GM12878 (cell line): ENCODE data around the gene EIF4EBP2. TPM values are rescaled to one million over a fixed set of nuclear protein-coding genes. Genes with fewer than 3 reads are reported as not detected.

Source experiments
- BCL11A ChIP-seq: IDR thresholded peaks from 2 replicates; pipeline ENCODE4 v1.6.1; 2011; ENCODE audit warnings: low read depth, low read length
- CBFB ChIP-seq: IDR thresholded peaks from 2 replicates; pipeline ENCODE4 v1.6.1; 2016; ENCODE audit warnings: antibody characterized with exemption, low read depth
- CHD2 ChIP-seq: IDR thresholded peaks from 2 replicates; pipeline ENCODE4 v1.6.1; 2011; ENCODE audit warnings: low read depth, low read length, improper control_type of control experiment, borderline replicate concordance
- ESRRA ChIP-seq: IDR thresholded peaks from 2 replicates; pipeline ENCODE4 v1.6.1; 2012; ENCODE audit warnings: mild to moderate bottlenecking, low read length, improper control_type of control experiment
- GABPA ChIP-seq: IDR thresholded peaks from 2 replicates; pipeline ENCODE4 v1.6.1; 2014; ENCODE audit warnings: antibody characterized with exemption, low read depth, mild to moderate bottlenecking, inconsistent platforms
- GATAD2B ChIP-seq: fragments of 450-650 bp; conservative IDR thresholded peaks from 2 replicates; pipeline ENCODE4 v1.6.1; 2017; ENCODE audit warnings: low read depth, mild to moderate bottlenecking, moderate library complexity
- HDAC2 ChIP-seq: fragments of 200-600 bp; sonication (generic); IDR thresholded peaks from 2 replicates; pipeline ENCODE4 v1.6.1; 2017
- MEF2A ChIP-seq: IDR thresholded peaks from 2 replicates; pipeline ENCODE4 v1.6.1; 2011; ENCODE audit warnings: low read depth, mild to moderate bottlenecking, low read length, moderate library complexity; ENCODE audit not compliant: insufficient read depth
- NBN ChIP-seq: fragments of 450-650 bp; IDR thresholded peaks from 2 replicates; pipeline ENCODE4 v1.6.1; 2016
- NFIC ChIP-seq: IDR thresholded peaks from 2 replicates; pipeline ENCODE4 v1.6.1; 2012; ENCODE audit warnings: low read depth, mild to moderate bottlenecking, inconsistent platforms, low read length, moderate library complexity
- NFYB ChIP-seq: IDR thresholded peaks from 2 replicates; pipeline ENCODE4 v1.6.1; 2011; ENCODE audit warnings: low read depth, mild to moderate bottlenecking, low read length, improper control_type of control experiment, moderate library complexity; ENCODE audit not compliant: insufficient read depth
- NR2F1 ChIP-seq: fragments of 450-650 bp; conservative IDR thresholded peaks from 2 replicates; pipeline ENCODE4 v1.6.1; 2017; ENCODE audit warnings: mild to moderate bottlenecking
- PAX8 ChIP-seq: fragments of 450-650 bp; IDR thresholded peaks from 2 replicates; pipeline ENCODE4 v1.6.1; 2017; ENCODE audit warnings: mild to moderate bottlenecking, moderate library complexity
- SPI1 ChIP-seq: IDR thresholded peaks from 2 replicates; pipeline ENCODE4 v1.6.1; 2011; ENCODE audit warnings: low read depth, mild to moderate bottlenecking, low read length, moderate library complexity, borderline replicate concordance; ENCODE audit not compliant: insufficient read depth
- SREBF2 ChIP-seq: IDR thresholded peaks from 2 replicates; pipeline ENCODE4 v1.6.1; 2012; ENCODE audit warnings: mild to moderate bottlenecking, low read length
- WRNIP1 ChIP-seq: IDR thresholded peaks from 2 replicates; pipeline ENCODE4 v1.6.1; 2011; ENCODE audit warnings: low read depth, low read length, improper control_type of control experiment, borderline replicate concordance
- YBX1 ChIP-seq: fragments of 450-650 bp; IDR thresholded peaks from 2 replicates; pipeline ENCODE4 v1.6.1; 2016; ENCODE audit warnings: antibody characterized with exemption
- YY1 ChIP-seq: IDR thresholded peaks from 2 replicates; pipeline ENCODE4 v1.6.1; 2011; ENCODE audit warnings: low read depth, mild to moderate bottlenecking, low read length
- ZBED1 ChIP-seq: IDR thresholded peaks from 2 replicates; pipeline ENCODE4 v1.6.1; 2016; ENCODE audit warnings: borderline replicate concordance
- ZNF384 ChIP-seq: IDR thresholded peaks from 2 replicates; pipeline ENCODE4 v1.6.1; 2012; ENCODE audit warnings: low read depth, mild to moderate bottlenecking, low read length, improper control_type of control experiment, borderline replicate concordance
- polyA plus RNA-seq, 11 experiments: library from polyadenylated mRNA; depleted of rRNA in 4 of 11; unstranded in 6 of 11; stranded (reverse) in 5 of 11; fragments of >200 nt; fragmentation: Nextera tagmentation in 4 of 11; fragmentation: Illumina TruSeq in 1 of 11; extraction: Ambion mirVana in 4 of 11; extraction: Trizol in 1 of 11; gene quantifications; 1 replicate in 1 of 11; 2 replicates in 10 of 11; pipeline versions ENCODE4 v1.2.1 to v1.2.3, GENCODE V29; 2011 to 2016; ENCODE audit warnings: inconsistent platforms in 2 of 11, missing spikeins in 2 of 11, low read depth in 1 of 11
- total RNA-seq, 4 experiments: library from RNA; depleted of rRNA in 3 of 4; stranded (reverse); fragments of >200 nt in 3 of 4; fragmentation: Illumina TruSeq in 1 of 4; extraction: Trizol in 1 of 4; gene quantifications; 2 replicates each; pipeline versions ENCODE4 v1.2.1 to v1.2.3, GENCODE V29; 2013 to 2021
- TF ChIP-seq, protein P1 (sequence below): IDR thresholded peaks from 2 replicates; pipeline ENCODE4 v1.6.1; 2012; ENCODE audit warnings: low read length, inconsistent platforms
- TF ChIP-seq, protein P2 (sequence below): fragments of 450-650 bp; formaldehyde crosslinking; IDR thresholded peaks from 2 replicates; pipeline ENCODE4 v1.5.0; 2022; ENCODE audit warnings: mild to moderate bottlenecking, missing genetic modification characterization
- TF ChIP-seq, protein P3 (sequence below): IDR thresholded peaks from 2 replicates; pipeline ENCODE4 v1.6.1; 2012; ENCODE audit warnings: low read depth, low read length, improper control_type of control experiment
- TF ChIP-seq, protein P4 (sequence below): fragments of 450-650 bp; IDR thresholded peaks from 2 replicates; pipeline ENCODE4 v1.6.1; 2016; ENCODE audit warnings: mild to moderate bottlenecking

EIF4EBP2 gene
- total and polyA plus RNA-seq, 10 of the 15 experiments (the other 5 are each of a cell fraction or from before 2014, with no cell fraction given), result 14.4 to 51.3 (median 28.9) TPM

DNA sequence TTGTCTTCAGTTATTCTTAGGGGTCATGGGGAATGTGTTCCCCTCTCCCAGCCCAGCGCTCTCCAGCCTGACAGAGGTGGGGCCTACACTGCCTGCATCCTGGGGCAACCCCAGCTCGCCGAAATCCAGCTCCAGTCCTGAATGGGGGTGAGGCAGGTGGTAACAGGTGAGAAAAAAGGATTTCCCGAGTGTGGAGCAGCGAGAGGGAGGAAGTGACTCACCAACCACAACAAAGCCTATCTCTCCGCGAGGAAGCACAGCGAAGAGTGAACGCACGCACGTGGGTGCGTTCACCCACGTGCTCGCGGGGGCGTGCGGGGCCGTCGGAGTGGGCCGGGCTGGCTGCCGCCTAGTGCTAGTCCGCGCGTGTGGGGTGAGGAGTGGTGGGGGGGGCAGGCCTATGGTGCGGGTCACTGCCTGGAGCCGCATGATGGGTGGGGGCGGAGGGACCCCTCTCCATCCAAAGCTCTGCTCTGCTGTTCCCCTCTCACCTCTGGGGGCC lies 73.8 kb downstream of the EIF4EBP2 start (continued):
- no peak for TF ChIP-seq MEF2A
- TF ChIP-seq ZNF384, result no peak
- TF ChIP-seq CBFB, result peak; percentile 84
- TF ChIP-seq, protein P1, sequence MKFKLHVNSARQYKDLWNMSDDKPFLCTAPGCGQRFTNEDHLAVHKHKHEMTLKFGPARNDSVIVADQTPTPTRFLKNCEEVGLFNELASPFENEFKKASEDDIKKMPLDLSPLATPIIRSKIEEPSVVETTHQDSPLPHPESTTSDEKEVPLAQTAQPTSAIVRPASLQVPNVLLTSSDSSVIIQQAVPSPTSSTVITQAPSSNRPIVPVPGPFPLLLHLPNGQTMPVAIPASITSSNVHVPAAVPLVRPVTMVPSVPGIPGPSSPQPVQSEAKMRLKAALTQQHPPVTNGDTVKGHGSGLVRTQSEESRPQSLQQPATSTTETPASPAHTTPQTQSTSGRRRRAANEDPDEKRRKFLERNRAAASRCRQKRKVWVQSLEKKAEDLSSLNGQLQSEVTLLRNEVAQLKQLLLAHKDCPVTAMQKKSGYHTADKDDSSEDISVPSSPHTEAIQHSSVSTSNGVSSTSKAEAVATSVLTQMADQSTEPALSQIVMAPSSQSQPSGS, result no peak
- no peak for TF ChIP-seq WRNIP1
- TF ChIP-seq ESRRA, result no peak
- TF ChIP-seq, protein P2, sequence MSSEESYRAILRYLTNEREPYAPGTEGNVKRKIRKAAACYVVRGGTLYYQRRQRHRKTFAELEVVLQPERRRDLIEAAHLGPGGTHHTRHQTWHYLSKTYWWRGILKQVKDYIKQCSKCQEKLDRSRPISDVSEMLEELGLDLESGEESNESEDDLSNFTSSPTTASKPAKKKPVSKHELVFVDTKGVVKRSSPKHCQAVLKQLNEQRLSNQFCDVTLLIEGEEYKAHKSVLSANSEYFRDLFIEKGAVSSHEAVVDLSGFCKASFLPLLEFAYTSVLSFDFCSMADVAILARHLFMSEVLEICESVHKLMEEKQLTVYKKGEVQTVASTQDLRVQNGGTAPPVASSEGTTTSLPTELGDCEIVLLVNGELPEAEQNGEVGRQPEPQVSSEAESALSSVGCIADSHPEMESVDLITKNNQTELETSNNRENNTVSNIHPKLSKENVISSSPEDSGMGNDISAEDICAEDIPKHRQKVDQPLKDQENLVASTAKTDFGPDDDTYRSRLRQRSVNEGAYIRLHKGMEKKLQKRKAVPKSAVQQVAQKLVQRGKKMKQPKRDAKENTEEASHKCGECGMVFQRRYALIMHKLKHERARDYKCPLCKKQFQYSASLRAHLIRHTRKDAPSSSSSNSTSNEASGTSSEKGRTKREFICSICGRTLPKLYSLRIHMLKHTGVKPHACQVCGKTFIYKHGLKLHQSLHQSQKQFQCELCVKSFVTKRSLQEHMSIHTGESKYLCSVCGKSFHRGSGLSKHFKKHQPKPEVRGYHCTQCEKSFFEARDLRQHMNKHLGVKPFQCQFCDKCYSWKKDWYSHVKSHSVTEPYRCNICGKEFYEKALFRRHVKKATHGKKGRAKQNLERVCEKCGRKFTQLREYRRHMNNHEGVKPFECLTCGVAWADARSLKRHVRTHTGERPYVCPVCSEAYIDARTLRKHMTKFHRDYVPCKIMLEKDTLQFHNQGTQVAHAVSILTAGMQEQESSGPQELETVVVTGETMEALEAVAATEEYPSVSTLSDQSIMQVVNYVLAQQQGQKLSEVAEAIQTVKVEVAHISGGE (CRISPR knock-in tag), result no peak
- TF ChIP-seq PAX8, result no peak
- no peak for TF ChIP-seq YY1
- TF ChIP-seq ZBED1, result peak; percentile 62; the same call in 1 of the 2 replicates
- TF ChIP-seq, protein P3, sequence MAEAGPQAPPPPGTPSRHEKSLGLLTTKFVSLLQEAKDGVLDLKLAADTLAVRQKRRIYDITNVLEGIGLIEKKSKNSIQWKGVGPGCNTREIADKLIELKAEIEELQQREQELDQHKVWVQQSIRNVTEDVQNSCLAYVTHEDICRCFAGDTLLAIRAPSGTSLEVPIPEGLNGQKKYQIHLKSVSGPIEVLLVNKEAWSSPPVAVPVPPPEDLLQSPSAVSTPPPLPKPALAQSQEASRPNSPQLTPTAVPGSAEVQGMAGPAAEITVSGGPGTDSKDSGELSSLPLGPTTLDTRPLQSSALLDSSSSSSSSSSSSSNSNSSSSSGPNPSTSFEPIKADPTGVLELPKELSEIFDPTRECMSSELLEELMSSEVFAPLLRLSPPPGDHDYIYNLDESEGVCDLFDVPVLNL, result no peak
- TF ChIP-seq CHD2, result no peak
- 0 out of 2 replicates have a peak, but pooled peaks have one; percentile 60 for TF ChIP-seq GATAD2B
- TF ChIP-seq GABPA, result 0 out of 2 replicates have a peak, but pooled peaks have one; percentile 27
- TF ChIP-seq NFYB, result no peak
- peak; percentile 58 for TF ChIP-seq NBN
- TF ChIP-seq, protein P4, sequence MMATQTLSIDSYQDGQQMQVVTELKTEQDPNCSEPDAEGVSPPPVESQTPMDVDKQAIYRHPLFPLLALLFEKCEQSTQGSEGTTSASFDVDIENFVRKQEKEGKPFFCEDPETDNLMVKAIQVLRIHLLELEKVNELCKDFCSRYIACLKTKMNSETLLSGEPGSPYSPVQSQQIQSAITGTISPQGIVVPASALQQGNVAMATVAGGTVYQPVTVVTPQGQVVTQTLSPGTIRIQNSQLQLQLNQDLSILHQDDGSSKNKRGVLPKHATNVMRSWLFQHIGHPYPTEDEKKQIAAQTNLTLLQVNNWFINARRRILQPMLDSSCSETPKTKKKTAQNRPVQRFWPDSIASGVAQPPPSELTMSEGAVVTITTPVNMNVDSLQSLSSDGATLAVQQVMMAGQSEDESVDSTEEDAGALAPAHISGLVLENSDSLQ, result no peak
- TF ChIP-seq BCL11A, result peak; percentile 73; the same call in 1 of the 2 replicates
- TF ChIP-seq SPI1, result peak; percentile 67
- TF ChIP-seq SREBF2, result no peak
- TF ChIP-seq NR2F1, result peak; percentile 52
- peak; percentile 58; the same call in 1 of the 2 replicates for TF ChIP-seq NFIC
- TF ChIP-seq YBX1, result no peak
- TF ChIP-seq HDAC2, result no peak
